IMR-90 (cell line): ENCODE measurements around the gene ATOH8. TPM values are rescaled to one million over a fixed set of nuclear protein-coding genes. Genes with fewer than 3 reads are reported as not detected.

ENCODE experiments used
- ATAC-seq: fragments of 200-7000 bp; cut with Tn5 transposase; 2 replicates; pipeline ENCODE4 v1.9.1; 2020; ENCODE audit warnings: low read depth, mild to moderate bottlenecking, moderate library complexity
- BruUV-seq: library from RNA; stranded (reverse); fragments of 400-500 nt; replicated peaks from 2 replicates; lab custom pipeline; 2021; lab: Mats Ljungman, UMichigan
- CTCF ChIA-PET: fragments of 300-600 bp; formaldehyde crosslinking; extraction: SDS; loops from one replicate; lab custom pipeline; 2021; ENCODE audit warnings: antibody characterized with exemption; lab: Yijun Ruan, JAX
- POLR2A ChIA-PET: fragments of 300-600 bp; sonication (Branson Sonifier 250); formaldehyde crosslinking; loops from one replicate; lab custom pipeline; 2022; ENCODE audit warnings: antibody characterized with exemption; ENCODE audit not compliant: unreplicated experiment; lab: Charles Lee
- DNase-seq: peaks from one replicate; pipeline ENCODE4 v3.0.0; 2013
- H2AFZ ChIP-seq: replicated peaks from 2 replicates; pipeline ENCODE3; 2013; ENCODE audit warnings: low read length, mild to moderate bottlenecking; ENCODE audit not compliant: poor library complexity
- H2AK5ac ChIP-seq: 2 replicates; pipeline ENCODE4 v1.6.1; 2013; ENCODE audit warnings: low read depth, low read length, inconsistent platforms
- H2AK9ac ChIP-seq: replicated peaks from 2 replicates; pipeline ENCODE3; 2013; ENCODE audit warnings: mild to moderate bottlenecking, low read depth, low read length, moderate library complexity; ENCODE audit not compliant: poor library complexity
- H2BK120ac ChIP-seq: 2 replicates; pipeline ENCODE4 v1.6.1; 2013; ENCODE audit warnings: low read depth, low read length, inconsistent platforms
- H2BK15ac ChIP-seq: 3 replicates; pipeline ENCODE4 v1.6.1; 2013; ENCODE audit warnings: low read depth, low read length, inconsistent platforms
- H2BK20ac ChIP-seq: 2 replicates; pipeline ENCODE4 v1.6.1; 2013; ENCODE audit warnings: low read depth, mild to moderate bottlenecking, inconsistent platforms, low read length, moderate library complexity
- H2BK5ac ChIP-seq: 2 replicates; pipeline ENCODE4 v1.6.1; 2013; ENCODE audit warnings: mild to moderate bottlenecking, low read depth, low read length, inconsistent platforms; ENCODE audit not compliant: poor library complexity, severe bottlenecking
- H3K14ac ChIP-seq: replicated peaks from 2 replicates; pipeline ENCODE4 v1.6.1; 2013; ENCODE audit warnings: low read depth, low read length, inconsistent platforms
- H3K18ac ChIP-seq: 2 replicates; pipeline ENCODE4 v1.6.1; 2013; ENCODE audit warnings: low read depth, low read length, control low read depth
- H3K23ac ChIP-seq: 2 replicates; pipeline ENCODE4 v1.6.1; 2013; ENCODE audit warnings: low read depth, low read length, inconsistent platforms
- H3K27ac ChIP-seq: 2 replicates; pipeline ENCODE4 v1.5.1; 2013; ENCODE audit warnings: mild to moderate bottlenecking, control low read depth, low read length; ENCODE audit not compliant: insufficient read depth
- H3K27me3 ChIP-seq: 2 replicates; pipeline ENCODE4 v1.6.1; 2013; ENCODE audit warnings: low read length; ENCODE audit not compliant: control insufficient read depth, insufficient read depth
- H3K36me3 ChIP-seq: 2 replicates; pipeline ENCODE4 v1.6.1; 2013; ENCODE audit warnings: low read length, mixed read lengths; ENCODE audit not compliant: control insufficient read depth, insufficient read depth
- H3K4ac ChIP-seq: 2 replicates; pipeline ENCODE4 v1.6.1; 2013; ENCODE audit warnings: low read depth, low read length, inconsistent platforms
- H3K4me1 ChIP-seq: 2 replicates; pipeline ENCODE4 v1.6.1; 2013; ENCODE audit warnings: low read length, mixed read lengths; ENCODE audit not compliant: control insufficient read depth, insufficient read depth
- H3K4me2 ChIP-seq: 2 replicates; pipeline ENCODE4 v1.6.1; 2013; ENCODE audit warnings: low read depth, mild to moderate bottlenecking, control low read depth, low read length, moderate library complexity
- H3K4me3 ChIP-seq: 2 replicates; pipeline ENCODE4 v1.5.1; 2013; ENCODE audit warnings: low read depth, mild to moderate bottlenecking, control low read depth, low read length, moderate library complexity; ENCODE audit not compliant: insufficient read depth
- H3K56ac ChIP-seq: 2 replicates; pipeline ENCODE4 v1.6.1; 2013; ENCODE audit warnings: low read length, inconsistent platforms; ENCODE audit not compliant: insufficient read depth; ENCODE audit errors: extremely low read depth
- H3K79me1 ChIP-seq, 2 experiments: 2 replicates each; pipeline ENCODE4 v1.6.1; 2013; ENCODE audit warnings: low read length in 2 of 2, inconsistent platforms in 1 of 2, low read depth in 1 of 2
- H3K9ac ChIP-seq: 2 replicates; pipeline ENCODE4 v1.6.1; 2013; ENCODE audit warnings: low read depth, low read length, control low read depth
- H3K9me1 ChIP-seq: 2 replicates; pipeline ENCODE4 v1.6.1; 2013; ENCODE audit warnings: low read length, inconsistent platforms; ENCODE audit not compliant: insufficient read depth
- H3K9me3 ChIP-seq: 2 replicates; pipeline ENCODE4 v1.6.1; 2013; ENCODE audit warnings: low read length; ENCODE audit not compliant: control insufficient read depth, insufficient read depth
- H4K20me1 ChIP-seq: 2 replicates; pipeline ENCODE4 v1.6.1; 2013; ENCODE audit warnings: low read length, inconsistent platforms; ENCODE audit not compliant: insufficient read depth
- H4K5ac ChIP-seq: 2 replicates; pipeline ENCODE4 v1.6.1; 2013; ENCODE audit warnings: mild to moderate bottlenecking, low read depth, low read length, control low read depth
- H4K8ac ChIP-seq, 2 experiments: 2 replicates each; pipeline ENCODE4 v1.6.1; 2013; ENCODE audit warnings: low read depth in 2 of 2, low read length in 2 of 2, control low read depth in 1 of 2, inconsistent platforms in 1 of 2
- H4K91ac ChIP-seq: 2 replicates; pipeline ENCODE4 v1.6.1; 2013; ENCODE audit warnings: low read depth, low read length, inconsistent platforms; ENCODE audit not compliant: insufficient read depth
- BHLHE40 ChIP-seq: fragments of 150-350 bp; IDR thresholded peaks from 2 replicates; pipeline ENCODE4 v1.6.1; 2016; ENCODE audit warnings: mild to moderate bottlenecking, low read depth, low read length
- CHD1 ChIP-seq: IDR thresholded peaks from 2 replicates; pipeline ENCODE4 v1.6.1; 2012; ENCODE audit warnings: low read depth, low read length, improper control_type of control experiment
- CTCF ChIP-seq: conservative IDR thresholded peaks from 2 replicates; pipeline ENCODE4 v1.5.1; 2012; ENCODE audit warnings: mild to moderate bottlenecking, low read depth, low read length, improper control_type of control experiment
- ELK1 ChIP-seq: fragments of 150-350 bp; IDR thresholded peaks from 2 replicates; pipeline ENCODE4 v1.6.1; 2016; ENCODE audit warnings: low read depth, mild to moderate bottlenecking, low read length, moderate library complexity, borderline replicate concordance
- FOS ChIP-seq: fragments of 150-350 bp; IDR thresholded peaks from 2 replicates; pipeline ENCODE4 v1.6.1; 2016; ENCODE audit warnings: low read depth, low read length
- MAFK ChIP-seq: IDR thresholded peaks from 2 replicates; pipeline ENCODE4 v1.6.1; 2012; ENCODE audit warnings: low read depth, low read length, improper control_type of control experiment
- MAZ ChIP-seq: IDR thresholded peaks from 2 replicates; pipeline ENCODE4 v1.6.1; 2012; ENCODE audit warnings: low read depth, mild to moderate bottlenecking, low read length, improper control_type of control experiment, moderate library complexity, borderline replicate concordance
- MXI1 ChIP-seq: IDR thresholded peaks from 2 replicates; pipeline ENCODE4 v1.6.1; 2012; ENCODE audit warnings: low read depth, mild to moderate bottlenecking, low read length, moderate library complexity, borderline replicate concordance
- POLR2A ChIP-seq: IDR thresholded peaks from 2 replicates; pipeline ENCODE4 v1.6.1; 2012; ENCODE audit warnings: mild to moderate bottlenecking, low read depth, low read length
- RAD21 ChIP-seq: IDR thresholded peaks from 2 replicates; pipeline ENCODE4 v1.6.1; 2012; ENCODE audit warnings: low read length, improper control_type of control experiment
- SMC3 ChIP-seq: fragments of 150-350 bp; IDR thresholded peaks from 2 replicates; pipeline ENCODE4 v1.6.1; 2016; ENCODE audit warnings: low read depth, mild to moderate bottlenecking, antibody characterized with exemption, low read length, moderate library complexity
- WGBS, 2 experiments: methylation state at CpG; one replicate each; pipeline versions ENCODE4 v1.1.5 to v1.1.7; 2013; ENCODE audit warnings: missing lambda C conversion rate in 2 of 2; ENCODE audit not compliant: insufficient read length in 1 of 2; ENCODE audit errors: extremely low coverage in 2 of 2; 5-methylcytosine and 5-hydroxymethylcytosine counted together
- dilution Hi-C: fragments of 300-500 bp; cut with HindIII; formaldehyde crosslinking; loops from one replicate; pipeline ENCODE4 v1.14.3; 2018; ENCODE audit warnings: low sequenced_read_pairs; ENCODE audit not compliant: unreplicated experiment
- in situ Hi-C: fragments of 300-500 bp; cut with MboI; formaldehyde crosslinking; loops from 3 replicates; pipeline ENCODE4 v1.14.3; 2019; ENCODE audit warnings: low sequenced_read_pairs, inconsistent platforms, mixed read lengths
- intact Hi-C: fragments of 100-400 bp; cut with micrococcal nuclease; formaldehyde crosslinking; loops from 2 replicates; pipeline ENCODE4 v1.10.0; 2022
- polyA plus RNA-seq, 3 experiments: library from polyadenylated mRNA; depleted of rRNA; stranded (reverse); fragments of >200 nt; gene quantifications; 2 replicates each; pipeline ENCODE4 v1.2.3, GENCODE V29; 2012; ENCODE audit warnings: low replicate concordance in 1 of 3
- total RNA-seq: library from RNA; depleted of rRNA; stranded (reverse); fragments of >200 nt; gene quantifications from 2 replicates; pipeline ENCODE4 v1.2.3, GENCODE V29; 2012

The ATOH8 gene
- total and polyA plus RNA-seq, 2 of the 4 experiments (the other 2 are of a cell fraction): 7.9 to 9.0 TPM

GRCh38 chr2:85716346-85716914, 37.4 kb upstream of the ATOH8 start:
- H4K5ac ChIP-seq: no peak overlapping the region
- dilution Hi-C loops (no loop called here), intact Hi-C loops (no loop called here), in situ Hi-C loops (no loop called here)
- ChIA-PET POLR2A (no interaction called here), CTCF (interaction anchor here (0.9 to 1.0 kb wide), 2 partner anchors 37 to 68 kb away, joined by 3 read pairs; no protein-coding TSS in a partner anchor)
- DNase-seq (no peak), ATAC-seq (no peak)
- H3K27me3 ChIP-seq: peaks cover 14% of the 10 kb centered on the region
- H3K36me3 ChIP-seq: no peaks in the 10 kb centered on the region
- H2BK20ac ChIP-seq: no peak overlapping the region
- H3K9me3 ChIP-seq: no peaks in the 10 kb centered on the region; the same call in 1 of the 2 replicates
- no peak overlapping the region for H3K56ac ChIP-seq
- no peaks in the 10 kb centered on the region for H3K79me1 ChIP-seq
- no TSS peak for BruUV-seq
- H4K8ac ChIP-seq: no peak overlapping the region
- no peak overlapping the region for H3K4me2 ChIP-seq
- 0 out of 2 replicates have a peak, but pooled peaks cover 3% of the 10 kb centered on the region for H3K9me1 ChIP-seq
- H4K91ac ChIP-seq: no peak overlapping the region
- H3K4me1 ChIP-seq: peaks cover 1% of the 10 kb centered on the region; the same call in 1 of the 2 replicates
- H2BK120ac ChIP-seq: no peak overlapping the region
- H3K18ac ChIP-seq: no peak overlapping the region
- no peaks in the 10 kb centered on the region for H4K20me1 ChIP-seq
- no peak overlapping the region for H2AK5ac ChIP-seq
- H3K4me3 ChIP-seq: no peak overlapping the region
- H3K23ac ChIP-seq: no peak overlapping the region
- no peak overlapping the region for H3K9ac ChIP-seq
- no peak overlapping the region for H3K27ac ChIP-seq
- no peak for TF ChIP-seq MAZ
- no peak for TF ChIP-seq MAFK
- no peak for TF ChIP-seq BHLHE40
- no peak for TF ChIP-seq POLR2A
- no peak for TF ChIP-seq FOS
- no peak for TF ChIP-seq MXI1
- TF ChIP-seq SMC3: no peak
- no peak for TF ChIP-seq ELK1
- no peak for TF ChIP-seq RAD21
- TF ChIP-seq CHD1: no peak
- no peak for TF ChIP-seq CTCF
- 69% methylated on average over 5 of the region's 13 CpGs; no CpG with 5 or more reads in 1 of the 2 experiments for WGBS, 2 experiments
- H2AK9ac ChIP-seq: no peak overlapping the region
- H3K14ac ChIP-seq: no peak overlapping the region
- H2BK15ac ChIP-seq: no peak overlapping the region
- no peak overlapping the region for H2BK5ac ChIP-seq
- H3K4ac ChIP-seq: no peak overlapping the region
- H2AFZ ChIP-seq: no peak overlapping the region
